Spleen (tissue), 11 donors: Measurements from ENCODE around the gene TIAM1. TPM values are rescaled to one million over a fixed set of nuclear protein-coding genes. Genes with fewer than 3 reads are reported as not detected.

Experiments used
- DNase-seq: peaks from one replicate; pipeline ENCODE4 v3.0.0-alpha.2; 2020
- H3K27ac ChIP-seq, 8 donors: fragments of 200-600 bp; sonication (generic) in 7 of 8; 1 replicate in 4 of 8; 2 replicates in 4 of 8; pipeline versions ENCODE4 v1.5.0 to v1.8.0; 2016 to 2021; ENCODE audit warnings: inconsistent platforms in 4 of 8, mild to moderate bottlenecking in 4 of 8, moderate library complexity in 1 of 8
- H3K27me3 ChIP-seq, 7 donors: fragments of 200-600 bp; sonication (generic) in 6 of 7; replicated peaks in 1 of 7; 1 replicate in 4 of 7; 2 replicates in 3 of 7; pipeline versions ENCODE4 v1.5.0 to v1.8.0; 2016 to 2021; ENCODE audit warnings: inconsistent platforms in 3 of 7, mild to moderate bottlenecking in 1 of 7
- H3K36me3 ChIP-seq, 6 donors: fragments of 200-600 bp; sonication (generic) in 5 of 6; 1 replicate in 4 of 6; 2 replicates in 2 of 6; pipeline versions ENCODE4 v1.5.0 to v1.8.0; 2016 to 2021; ENCODE audit warnings: inconsistent platforms in 2 of 6
- H3K4me1 ChIP-seq, 6 donors: fragments of 200-600 bp; sonication (generic) in 5 of 6; 1 replicate in 3 of 6; 2 replicates in 3 of 6; pipeline versions ENCODE4 v1.5.0 to v1.8.0; 2016 to 2021; ENCODE audit warnings: inconsistent platforms in 3 of 6
- H3K4me3 ChIP-seq, 8 donors: fragments of 200-600 bp; sonication (generic) in 7 of 8; 1 replicate in 4 of 8; 2 replicates in 4 of 8; pipeline versions ENCODE4 v1.5.0 to v1.8.0; 2016 to 2021; ENCODE audit warnings: inconsistent platforms in 4 of 8, mild to moderate bottlenecking in 4 of 8, moderate library complexity in 2 of 8
- H3K9me3 ChIP-seq, 8 donors: fragments of 200-600 bp; sonication (generic) in 7 of 8; 1 replicate in 4 of 8; 2 replicates in 4 of 8; pipeline versions ENCODE4 v1.5.0 to v1.8.0; 2016 to 2021; ENCODE audit warnings: inconsistent platforms in 4 of 8
- CTCF ChIP-seq, 11 experiments: fragments of 200-600 bp in 7 of 11; fragments of 450-650 bp in 4 of 11; sonication (generic) in 4 of 11; IDR thresholded peaks in 8 of 11; conservative IDR thresholded peaks in 3 of 11; 1 replicate in 7 of 11; 2 replicates in 4 of 11; pipeline versions ENCODE4 v1.4.0 to v1.8.0; 2016 to 2021; ENCODE audit warnings: antibody characterized with exemption in 11 of 11, inconsistent platforms in 4 of 11, mild to moderate bottlenecking in 1 of 11
- POLR2A ChIP-seq, 3 donors: fragments of 450-650 bp; IDR thresholded peaks; one replicate each; pipeline ENCODE4 v1.5.1; 2017; ENCODE audit warnings: antibody characterized with exemption in 3 of 3, mild to moderate bottlenecking in 1 of 3
- POLR2AphosphoS5 ChIP-seq, 3 donors: sonication (generic); formaldehyde crosslinking; IDR thresholded peaks; one replicate each; pipeline ENCODE4 v1.5.1; 2017; ENCODE audit warnings: antibody characterized with exemption in 3 of 3
- WGBS, 5 donors: extraction: QIAGEN DNeasy Blood & Tissue Kit in 3 of 5; methylation state at CpG; one replicate each; pipeline versions ENCODE4 v1.1.5 to v1.1.7; 2013 to 2018; 5-methylcytosine and 5-hydroxymethylcytosine counted together
- intact Hi-C: fragments of 100-400 bp; cut with DNase I; formaldehyde crosslinking; loops from one replicate; pipeline ENCODE4 v1.15.0; 2023; ENCODE audit warnings: low total_unique reads
- polyA plus RNA-seq, 3 donors: library from polyadenylated mRNA; stranded (reverse); fragments of 200-250 nt; gene quantifications; one replicate each; pipeline ENCODE4 v1.2.1, GENCODE V29; 2013
- total RNA-seq, 7 donors: library from RNA; depleted of rRNA in 3 of 7; stranded (reverse); fragments of >200 nt in 3 of 7; fragmentation: NEBNext Ultra II Directional in 4 of 7; extraction: Animal tissue kit (Norgen Biotek cat#: 25700) in 4 of 7; gene quantifications; one replicate each; pipeline versions ENCODE4 v1.1.0 to v1.2.1, GENCODE V29; 2016 to 2021
- donor health status: healthy with polysubstance abuse.
- donor health status: DM: no; HTN: no; CAD: no; lungs with moderate emphysema.
- donor health status: DM: no; HTN: no; CAD: no.
- donor health status: Bipolar disorder and iron deficiency.
- donor health status: healthy.
- donor health status: DM: no; HTN: no; CAD: no.
- donor health status: DM: yes; HTN: yes; CAD: no.

The TIAM1 gene
- total and polyA plus RNA-seq, 10 donors = 1.9 to 35.0 (median 18.4) TPM

GRCh38 chr21:31382060-31382459 lies 38.0 kb upstream of the TIAM1 start:
- no peaks in the 10 kb centered on the region for H3K27me3 ChIP-seq
- no peak overlapping the region for H3K4me3 ChIP-seq
- no peaks in the 10 kb centered on the region for H3K36me3 ChIP-seq
- no peaks in the 10 kb centered on the region for H3K9me3 ChIP-seq
- no peak for DNase-seq
- WGBS, 5 donors = 37 to 64% (median 49%) methylated on average over 5 of the region's 5 CpGs
- H3K27ac ChIP-seq = no peak overlapping the region
- H3K4me1 ChIP-seq = no peaks in the 10 kb centered on the region
- intact Hi-C loops = no loop called here
- TF ChIP-seq POLR2A (IDR thresholded peaks at IDR 0.05) (no peak), CTCF (IDR thresholded peaks at IDR 0.05 in 8 of 11, conservative IDR thresholded peaks at IDR 0.05 in 3 of 11) (no peak), POLR2AphosphoS5 (IDR thresholded peaks at IDR 0.05) (no peak)

GRCh38 chr21:31376301-31376700 lies 32.2 kb upstream of the TIAM1 start:
- H3K27me3 ChIP-seq = no peaks in the 10 kb centered on the region
- WGBS, 5 donors = 85 to 96% (median 88%) methylated on average over 8 of the region's 8 CpGs
- TF ChIP-seq CTCF (IDR thresholded peaks at IDR 0.05 in 8 of 11, conservative IDR thresholded peaks at IDR 0.05 in 3 of 11) = no peak
- TF ChIP-seq POLR2A (IDR thresholded peaks at IDR 0.05) = no peak
- no peak for TF ChIP-seq POLR2AphosphoS5 (IDR thresholded peaks at IDR 0.05)
- H3K4me3 ChIP-seq = no peak overlapping the region
- no peak for DNase-seq
- intact Hi-C loops = no loop called here
- no peak overlapping the region for H3K27ac ChIP-seq
- no peaks in the 10 kb centered on the region for H3K36me3 ChIP-seq
- H3K4me1 ChIP-seq = no peaks in the 10 kb centered on the region
- H3K9me3 ChIP-seq = no peaks in the 10 kb centered on the region

- DNase-seq = no peak
- WGBS, 5 donors = 76 to 90% (median 84%) methylated on average over 4 of the region's 4 CpGs
- Histone ChIP-seq H3K27ac (no peak overlapping the region), H3K27me3 (no peaks in the 10 kb centered on the region), H3K4me1 (no peaks in the 10 kb centered on the region), H3K36me3 (no peaks in the 10 kb centered on the region), H3K4me3 (no peak overlapping the region), H3K9me3 (no peaks in the 10 kb centered on the region)
- no peak for TF ChIP-seq POLR2A (IDR thresholded peaks at IDR 0.05)
- intact Hi-C loops = no loop called here
Measured at GRCh38 chr21:31374395-31374794, 30.3 kb upstream of the TIAM1 start.

GRCh38 chr21:31372471-31372765 lies 28.4 kb upstream of the TIAM1 start:
- Histone ChIP-seq H3K27me3 (no peaks in the 10 kb centered on the region), H3K9me3 (no peaks in the 10 kb centered on the region), H3K4me1 (no peaks in the 10 kb centered on the region), H3K4me3 (no peak overlapping the region), H3K36me3 (no peaks in the 10 kb centered on the region), H3K27ac (no peak overlapping the region)
- intact Hi-C loops = no loop called here
- TF ChIP-seq CTCF (IDR thresholded peaks at IDR 0.05 in 8 of 11, conservative IDR thresholded peaks at IDR 0.05 in 3 of 11) (no peak), POLR2AphosphoS5 (IDR thresholded peaks at IDR 0.05) (no peak), POLR2A (IDR thresholded peaks at IDR 0.05) (no peak)
- WGBS, 5 donors = 78 to 88% (median 85%) methylated on average over 3 of the region's 3 CpGs
- DNase-seq = no peak
